ENCODE results near the gene ANKRD36C. TPM values are rescaled to one million over a fixed set of nuclear protein-coding genes. Genes with fewer than 3 reads are reported as not detected.
A peak's percentile ranks its signal among the peaks of the same experiment; 100 is the strongest.
"Not testable (repeated sequence)": the region's sequence is repeated elsewhere in the genome, so short reads cannot be mapped to it uniquely, and the experiment has no call there.

The ANKRD36C gene
- total RNA-seq, 5 donors from 2014 or later (not counting 1 experiment from before 2014, with no cell fraction given), result 60.6 to 94.8 (median 68.6) TPM

DNA sequence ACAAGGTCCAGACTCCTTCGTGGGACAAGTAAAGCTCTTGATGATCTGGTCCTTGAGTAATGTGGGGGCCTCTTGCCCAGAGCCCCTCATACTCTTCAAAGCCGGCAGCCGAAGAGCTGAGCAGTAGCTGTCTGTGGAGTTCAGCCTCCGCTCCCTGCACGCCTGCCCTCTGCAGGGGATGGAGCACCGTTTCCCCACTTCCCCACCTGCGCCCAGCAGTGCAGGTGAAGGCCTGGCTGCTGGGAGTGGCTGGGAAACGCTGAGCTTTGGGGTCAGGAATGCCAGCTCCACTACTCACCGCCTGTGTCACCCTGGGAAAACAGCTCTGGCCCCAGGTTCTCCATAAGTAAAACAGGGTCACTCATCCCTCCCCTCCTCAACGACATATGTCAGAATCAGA is 18.2 kb upstream of the ANKRD36C start:
- H3K27ac Mint-ChIP-seq, result peak overlapping the region; percentile 49 to 58
- H3K27me3 Mint-ChIP-seq, result peaks cover 8 to 17% of the 10 kb centered on the region in 2 donors
- peak in 1 of 35 experiments; percentile 14 for DNase-seq
- H3K4me1 Mint-ChIP-seq, result peaks cover 10 to 17% (median 16%) of the 10 kb centered on the region in 3 donors
- peak overlapping the region; percentile 76 to 83 (median 76) for H3K4me3 Mint-ChIP-seq
- H3K9me3 Mint-ChIP-seq; H3K27me3 ChIP-seq (replicated peaks in 1 of 2; ENCODE audit: control insufficient read depth in 2 of 2, extremely low read depth in 1 of 2, insufficient read depth in 2 of 2, low read length in 1 of 2); H3K9me3 ChIP-seq; H3K36me3 Mint-ChIP-seq; H3K36me3 ChIP-seq (ENCODE audit: control insufficient read depth in 2 of 2, extremely low read depth in 1 of 2, insufficient read depth in 1 of 2, low read length in 1 of 2): not testable (repeated sequence)
- ChIA-PET CTCF (interaction anchor here in 1 of 2 donors (1.7 kb wide), 1 partner anchor 17 kb away, joined by 8 read pairs; no protein-coding TSS in a partner anchor), POLR2A (interaction anchor here in 1 of 2 donors (1.0 kb wide), 1 partner anchor 189 kb away, joined by 3 read pairs; no protein-coding TSS in a partner anchor)
- no CpG with 5 or more reads among the region's 10 CpGs for WGBS (ENCODE audit: insufficient coverage)
- ATAC-seq (replicated peaks in 1 of 4), result peak in 3 of 4 experiments; percentile 2 to 9 (median 3)
- Histone ChIP-seq H3K4me3 (ENCODE audit: control insufficient read depth in 1 of 2, extremely low read depth in 1 of 2, low read length in 1 of 2) (peak overlapping the region in 1 of 2 donors; percentile 49), H3K27ac (ENCODE audit: low read length) (peak overlapping the region; percentile 49), H3K4me1 (ENCODE audit: control insufficient read depth in 1 of 2, extremely low read depth in 1 of 2, insufficient read depth in 2 of 2, low read length in 2 of 2) (peaks cover 0 to 12% of the 10 kb centered on the region in 2 experiments)

DNA sequence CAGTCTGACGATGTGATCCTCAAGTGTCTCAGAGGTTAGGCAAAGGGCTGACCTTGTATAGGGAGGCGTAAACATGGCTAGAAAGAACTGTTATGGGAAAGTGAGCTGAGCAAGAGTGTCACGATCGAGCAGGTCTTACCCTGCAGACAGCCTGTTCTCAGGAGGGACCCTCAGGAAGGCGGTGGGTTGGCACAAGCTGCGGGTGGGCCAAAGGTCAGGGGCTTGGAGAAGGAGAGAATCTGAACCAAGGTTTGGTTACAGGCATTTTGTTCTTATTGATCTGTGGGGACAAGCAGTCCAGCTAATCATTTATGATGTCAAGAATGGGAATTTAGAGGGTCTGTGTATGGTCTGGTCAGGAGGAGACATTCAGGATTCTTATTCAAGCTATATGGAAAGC is 16.4 kb upstream of the ANKRD36C start:
- CTCF ChIA-PET; ATAC-seq (replicated peaks in 1 of 4); H3K27ac Mint-ChIP-seq; DNase-seq; H3K9me3 Mint-ChIP-seq; H3K4me3 ChIP-seq (ENCODE audit: control insufficient read depth in 1 of 2, extremely low read depth in 1 of 2, low read length in 1 of 2); H3K9me3 ChIP-seq; H3K36me3 ChIP-seq (ENCODE audit: control insufficient read depth in 2 of 2, extremely low read depth in 1 of 2, insufficient read depth in 1 of 2, low read length in 1 of 2); H3K4me3 Mint-ChIP-seq; POLR2A ChIA-PET; H3K27ac ChIP-seq (ENCODE audit: low read length); H3K36me3 Mint-ChIP-seq; H3K27me3 ChIP-seq (replicated peaks in 1 of 2; ENCODE audit: control insufficient read depth in 2 of 2, extremely low read depth in 1 of 2, insufficient read depth in 2 of 2, low read length in 1 of 2): not testable (repeated sequence)
- peaks cover 0 to 12% of the 10 kb centered on the region in 2 experiments for H3K4me1 ChIP-seq (ENCODE audit: control insufficient read depth in 1 of 2, extremely low read depth in 1 of 2, insufficient read depth in 2 of 2, low read length in 2 of 2)
- Mint-ChIP-seq H3K27me3 (peaks cover 12 to 25% of the 10 kb centered on the region in 2 donors), H3K4me1 (peaks cover 10 to 17% (median 16%) of the 10 kb centered on the region in 3 donors)
- 94% methylated on average over 4 of the region's 6 CpGs for WGBS (ENCODE audit: insufficient coverage)

DNA sequence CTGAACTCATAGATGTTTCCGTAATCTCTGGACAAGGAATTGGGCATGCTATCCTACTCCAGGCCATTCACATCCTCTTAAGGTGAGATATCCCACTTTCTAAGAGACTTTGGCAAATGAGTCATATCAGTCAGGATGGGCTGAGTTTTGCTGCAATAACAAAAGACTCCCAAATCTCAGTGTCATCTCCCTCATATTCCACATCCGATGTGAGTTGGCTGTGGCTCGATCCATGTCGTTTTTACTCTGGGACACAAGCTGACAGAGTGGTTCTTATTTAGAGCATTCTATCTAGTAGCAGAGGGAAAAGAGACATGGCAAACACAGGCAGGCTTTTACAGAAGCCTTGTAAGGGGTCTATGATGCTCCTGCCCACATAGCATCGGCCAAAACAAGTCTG is 14.6 kb upstream of the ANKRD36C start:
- not testable (repeated sequence) for ATAC-seq (replicated peaks in 1 of 4); H3K36me3 ChIP-seq (ENCODE audit: control insufficient read depth in 2 of 2, extremely low read depth in 1 of 2, insufficient read depth in 1 of 2, low read length in 1 of 2); H3K36me3 Mint-ChIP-seq; H3K27ac Mint-ChIP-seq; H3K4me3 Mint-ChIP-seq; H3K27ac ChIP-seq (ENCODE audit: low read length); DNase-seq; H3K27me3 ChIP-seq (replicated peaks in 1 of 2; ENCODE audit: control insufficient read depth in 2 of 2, extremely low read depth in 1 of 2, insufficient read depth in 2 of 2, low read length in 1 of 2); H3K9me3 Mint-ChIP-seq; H3K4me3 ChIP-seq (ENCODE audit: control insufficient read depth in 1 of 2, extremely low read depth in 1 of 2, low read length in 1 of 2); H3K9me3 ChIP-seq
- CTCF ChIA-PET, result interaction anchor here in 1 of 2 donors (2.2 kb wide), 1 partner anchor 13 kb away, joined by 8 read pairs; no protein-coding TSS in a partner anchor
- Mint-ChIP-seq H3K27me3 (peaks cover 16 to 43% of the 10 kb centered on the region in 2 donors), H3K4me1 (peaks cover 10% of the 10 kb centered on the region in 3 donors)
- POLR2A ChIA-PET, result interaction anchor here in 1 of 2 donors (0.6 kb wide), 1 partner anchor 560 kb away, joined by 4 read pairs; no protein-coding TSS in a partner anchor
- peaks cover 0 to 12% of the 10 kb centered on the region in 2 experiments for H3K4me1 ChIP-seq (ENCODE audit: control insufficient read depth in 1 of 2, extremely low read depth in 1 of 2, insufficient read depth in 2 of 2, low read length in 2 of 2)
- no CpG with 5 or more reads among the region's 5 CpGs for WGBS (ENCODE audit: insufficient coverage)

DNA sequence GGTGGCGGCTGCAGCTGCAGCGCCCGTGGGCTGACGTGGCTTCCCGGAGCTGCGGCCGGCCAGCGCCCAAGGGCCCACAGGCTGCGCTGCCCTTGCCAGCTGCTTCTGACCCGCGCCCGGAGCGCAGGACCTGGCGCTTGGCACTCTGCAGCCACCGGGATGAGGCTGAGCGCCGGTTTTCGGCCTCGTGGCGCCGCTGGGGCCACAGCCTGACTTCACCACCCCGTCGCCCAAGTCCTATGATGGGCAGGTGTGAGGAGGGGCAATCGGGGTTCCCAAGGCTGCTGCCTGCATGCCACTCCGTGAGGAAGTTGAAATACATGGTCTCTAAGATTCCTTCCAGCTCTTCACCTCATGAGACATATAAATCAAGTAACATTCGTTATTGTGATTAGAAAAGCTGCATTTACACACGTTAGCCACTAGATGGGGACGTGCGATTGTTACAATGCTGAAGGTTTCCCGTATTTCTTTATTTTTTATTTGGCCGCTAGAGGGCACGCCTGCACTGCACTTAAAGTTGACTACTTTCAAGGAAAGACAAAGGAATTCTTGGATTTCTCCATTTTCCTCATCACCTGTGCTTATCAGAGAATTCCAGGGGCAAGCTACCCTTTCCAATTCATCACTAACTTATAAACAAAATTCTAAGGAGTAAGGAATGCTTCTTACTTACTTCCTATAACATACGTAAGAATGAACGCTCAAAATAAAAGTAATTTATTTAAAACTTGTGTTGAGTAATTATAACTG is 1.1 kb upstream of the ANKRD36C start:
- H3K36me3 Mint-ChIP-seq, result not testable (repeated sequence)

DNA sequence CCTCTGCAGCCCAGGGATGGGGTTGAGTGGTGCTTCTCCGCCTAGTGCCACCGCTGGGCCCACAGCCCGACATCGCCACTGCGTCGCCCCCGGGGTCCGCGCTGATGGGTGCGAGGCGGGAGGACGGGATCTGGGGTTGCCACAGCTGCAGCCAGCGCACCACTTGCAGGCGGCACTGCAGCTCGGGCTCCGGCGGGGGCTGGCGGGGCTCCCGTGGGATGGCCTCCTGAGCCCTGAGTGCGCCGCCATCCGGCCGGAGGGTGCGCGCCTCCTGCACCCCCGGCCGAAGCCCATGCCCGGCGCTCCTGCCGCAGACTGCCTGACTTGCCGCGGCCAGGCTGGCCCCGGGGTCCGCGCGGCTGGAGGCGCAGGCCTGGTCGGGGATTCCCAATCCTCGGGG is 478 bp upstream of the ANKRD36C start:
- CTCF ChIA-PET, result interaction anchor here (0.5 to 1.7 kb wide), 14 partner anchors 9 to 971 kb away, joined by 3 to 8 read pairs (median 4); partner anchors contain the start of genes ADRA2B (in 1 of the 2), CIAO1 (in 1 of the 2), STARD7 (in 1 of the 2) and TMEM127 (in 1 of the 2)
- DNase-seq (peak in 12 of 35 experiments; percentile 12 to 52 (median 28)), ATAC-seq (replicated peaks in 1 of 4) (peak; percentile 47 to 64 (median 57))
- H3K4me3 ChIP-seq (ENCODE audit: control insufficient read depth in 1 of 2, extremely low read depth in 1 of 2, low read length in 1 of 2), result peak overlapping the region; percentile 53 to 60
- Mint-ChIP-seq H3K27ac (peak overlapping the region; percentile 39 to 57), H3K27me3 (peaks cover 11 to 20% of the 10 kb centered on the region in 2 donors), H3K4me3 (peak overlapping the region; percentile 92 to 97 (median 96))
- H3K27me3 ChIP-seq (replicated peaks in 1 of 2; ENCODE audit: control insufficient read depth in 2 of 2, extremely low read depth in 1 of 2, insufficient read depth in 2 of 2, low read length in 1 of 2); H3K9me3 Mint-ChIP-seq; H3K9me3 ChIP-seq; H3K4me1 ChIP-seq (ENCODE audit: control insufficient read depth in 1 of 2, extremely low read depth in 1 of 2, insufficient read depth in 2 of 2, low read length in 2 of 2); H3K4me1 Mint-ChIP-seq; H3K27ac ChIP-seq (ENCODE audit: low read length); H3K36me3 ChIP-seq (ENCODE audit: control insufficient read depth in 2 of 2, extremely low read depth in 1 of 2, insufficient read depth in 1 of 2, low read length in 1 of 2); H3K36me3 Mint-ChIP-seq; POLR2A ChIA-PET: not testable (repeated sequence)
- no CpG with 5 or more reads among the region's 39 CpGs for WGBS (ENCODE audit: insufficient coverage)

More for the DNA sequence above, 1.1 kb upstream of the ANKRD36C start:
- 2% methylated on average over 14 of the region's 34 CpGs for WGBS (ENCODE audit: insufficient coverage)
- CTCF ChIA-PET, result interaction anchor here (0.5 to 1.7 kb wide), 17 partner anchors 8 to 970 kb away, joined by 3 to 8 read pairs (median 4); partner anchors contain the start of genes ADRA2B (in 1 of the 2), CIAO1 (in 1 of the 2), STARD7 (in 1 of the 2) and TMEM127 (in 1 of the 2)
- H3K27ac Mint-ChIP-seq, result peak overlapping the region; percentile 89 to 91
- H3K4me3 ChIP-seq (ENCODE audit: control insufficient read depth in 1 of 2, extremely low read depth in 1 of 2, low read length in 1 of 2), result peak overlapping the region; percentile 53 to 60
- H3K9me3 Mint-ChIP-seq; H3K9me3 ChIP-seq; H3K27me3 ChIP-seq (replicated peaks in 1 of 2; ENCODE audit: control insufficient read depth in 2 of 2, extremely low read depth in 1 of 2, insufficient read depth in 2 of 2, low read length in 1 of 2); H3K36me3 ChIP-seq (ENCODE audit: control insufficient read depth in 2 of 2, extremely low read depth in 1 of 2, insufficient read depth in 1 of 2, low read length in 1 of 2); POLR2A ChIA-PET; H3K4me1 Mint-ChIP-seq; H3K4me1 ChIP-seq (ENCODE audit: control insufficient read depth in 1 of 2, extremely low read depth in 1 of 2, insufficient read depth in 2 of 2, low read length in 2 of 2): not testable (repeated sequence)
- peak in 28 of 35 experiments; percentile 18 to 64 (median 36) for DNase-seq
- peak overlapping the region; percentile 54 for H3K27ac ChIP-seq (ENCODE audit: low read length)
- peaks cover 11 to 21% of the 10 kb centered on the region in 2 donors for H3K27me3 Mint-ChIP-seq
- ATAC-seq (replicated peaks in 1 of 4), result peak; percentile 55 to 64 (median 58)
- peak overlapping the region; percentile 83 to 96 (median 92) for H3K4me3 Mint-ChIP-seq

DNA sequence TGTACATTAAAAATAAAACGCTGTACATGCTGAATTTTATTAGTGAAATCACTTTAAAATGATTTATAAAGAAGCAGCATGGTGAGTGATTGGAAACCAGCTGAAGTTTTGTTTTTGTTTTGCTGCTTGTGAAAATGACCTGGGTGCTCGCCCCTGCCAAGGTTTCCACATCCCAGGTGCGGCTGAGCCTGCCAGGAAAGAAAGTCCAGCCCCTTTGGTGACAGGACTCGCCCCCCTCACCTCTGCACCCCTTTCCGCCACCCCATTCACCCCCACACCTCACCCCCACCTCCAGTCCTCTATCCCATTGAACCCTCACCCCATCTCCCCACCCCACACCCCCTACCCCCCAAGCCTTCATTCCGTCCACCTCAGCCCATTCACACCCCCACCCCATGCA is 740 bp downstream of the ANKRD36C start:
- 0% methylated on average over 1 of the region's 6 CpGs for WGBS (ENCODE audit: insufficient coverage)
- H3K4me3 Mint-ChIP-seq, result peak overlapping the region in 2 of 3 donors; percentile 53 to 96
- H3K36me3 Mint-ChIP-seq; H3K4me1 Mint-ChIP-seq; H3K4me3 ChIP-seq (ENCODE audit: control insufficient read depth in 1 of 2, extremely low read depth in 1 of 2, low read length in 1 of 2); H3K9me3 ChIP-seq; H3K36me3 ChIP-seq (ENCODE audit: control insufficient read depth in 2 of 2, extremely low read depth in 1 of 2, insufficient read depth in 1 of 2, low read length in 1 of 2); H3K4me1 ChIP-seq (ENCODE audit: control insufficient read depth in 1 of 2, extremely low read depth in 1 of 2, insufficient read depth in 2 of 2, low read length in 2 of 2); H3K27me3 ChIP-seq (replicated peaks in 1 of 2; ENCODE audit: control insufficient read depth in 2 of 2, extremely low read depth in 1 of 2, insufficient read depth in 2 of 2, low read length in 1 of 2); CTCF ChIA-PET; H3K9me3 Mint-ChIP-seq; POLR2A ChIA-PET; H3K27ac Mint-ChIP-seq; ATAC-seq (replicated peaks in 1 of 4); DNase-seq; H3K27ac ChIP-seq (ENCODE audit: low read length): not testable (repeated sequence)
- peaks cover 7 to 18% of the 10 kb centered on the region in 2 donors for H3K27me3 Mint-ChIP-seq
